Activated CD4-positive, alpha-beta T cell treated with anti-CD3 and anti-CD28 coated beads for 36 hours (primary cell): Measurements from ENCODE around the gene LIG1. TPM values are rescaled to one million over a fixed set of nuclear protein-coding genes. Genes with fewer than 3 reads are reported as not detected.

Source experiments
- ATAC-seq: fragments of 200-7000 bp; cut with Tn5 transposase; one replicate; pipeline ENCODE4 v1.10.0; 2021; ENCODE audit warnings: mild to moderate bottlenecking, moderate library complexity
- CTCF ChIA-PET: fragments of 350-600 bp; sonication (Branson Sonifier 250); formaldehyde crosslinking; loops from one replicate; lab custom pipeline; 2021; ENCODE audit warnings: antibody characterized with exemption; lab: Charles Lee
- POLR2A ChIA-PET: fragments of 350-600 bp; sonication (Branson Sonifier 250); formaldehyde crosslinking; loops from one replicate; lab custom pipeline; 2021; ENCODE audit warnings: antibody characterized with exemption, inconsistent platforms; lab: Charles Lee
- DNase-seq: peaks from one replicate; pipeline ENCODE4 v3.0.0-alpha.2; 2020
- H3K27ac Mint-ChIP-seq: one replicate; pipeline ENCODE4 v1.8.0; 2021; ENCODE audit warnings: mixed read lengths
- H3K27me3 Mint-ChIP-seq: one replicate; pipeline ENCODE4 v1.8.0; 2021; ENCODE audit warnings: mixed read lengths
- H3K36me3 Mint-ChIP-seq: one replicate; pipeline ENCODE4 v1.8.0; 2021; ENCODE audit warnings: low read depth, mixed read lengths
- H3K4me1 Mint-ChIP-seq: one replicate; pipeline ENCODE4 v1.8.0; 2021; ENCODE audit warnings: mixed read lengths
- H3K4me3 Mint-ChIP-seq: one replicate; pipeline ENCODE4 v1.8.0; 2021; ENCODE audit warnings: mild to moderate bottlenecking, moderate library complexity, mixed read lengths
- H3K9me3 Mint-ChIP-seq: one replicate; pipeline ENCODE4 v1.8.0; 2021; ENCODE audit warnings: low read depth, mixed read lengths
- intact Hi-C, 2 experiments: fragments of 100-400 bp; cut with DNase I in 1 of 2; cut with micrococcal nuclease in 1 of 2; formaldehyde crosslinking; loops; one replicate each; pipeline versions ENCODE4 v1.14.2 to v1.15.1; 2022 to 2024; cut with DNase I, micrococcal nuclease
- total RNA-seq, 2 experiments: library from RNA; stranded (reverse); gene quantifications; one replicate each; pipeline ENCODE4 v1.2.3, GENCODE V29; 2021

Gene LIG1
- total RNA-seq, 2 experiments from 2014 or later, result 193 to 194 TPM

DNA sequence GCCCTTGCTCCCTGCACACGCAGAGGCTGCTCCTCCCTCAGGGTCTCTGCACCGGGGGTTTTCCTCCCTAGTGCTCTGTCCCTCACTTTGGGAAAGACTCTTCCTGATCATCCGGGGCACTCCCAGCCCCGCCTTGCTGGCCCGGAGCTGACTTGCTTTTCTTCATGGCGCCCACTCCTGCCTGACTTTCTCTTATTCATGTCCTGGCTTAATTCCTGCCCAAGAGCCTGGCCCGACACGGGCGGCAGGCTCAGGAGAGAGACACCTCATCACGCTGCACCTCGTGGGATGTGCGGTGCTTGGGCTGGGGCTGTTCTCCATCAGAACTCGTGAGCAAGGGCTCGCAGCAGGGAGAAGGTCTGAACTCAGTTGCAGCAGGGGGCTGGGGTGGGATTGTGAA lies 47.7 kb downstream of the LIG1 start:
- H3K4me3 Mint-ChIP-seq, result no peak overlapping the region
- H3K4me1 Mint-ChIP-seq, result peaks cover 24% of the 10 kb centered on the region
- no peak for DNase-seq
- intact Hi-C loops, result no loop called here
- CTCF ChIA-PET, result no interaction called here
- POLR2A ChIA-PET, result interaction anchor here (0.6 to 1.3 kb wide), 2 partner anchors 12 to 39 kb away, joined by 5 read pairs; partner anchors contain the start of gene PLA2G4C
- H3K27me3 Mint-ChIP-seq, result no peaks in the 10 kb centered on the region
- H3K9me3 Mint-ChIP-seq, result no peaks in the 10 kb centered on the region
- ATAC-seq, result no peak
- H3K36me3 Mint-ChIP-seq, result peaks cover 66% of the 10 kb centered on the region
- H3K27ac Mint-ChIP-seq, result peak overlapping the region; percentile 70

DNA sequence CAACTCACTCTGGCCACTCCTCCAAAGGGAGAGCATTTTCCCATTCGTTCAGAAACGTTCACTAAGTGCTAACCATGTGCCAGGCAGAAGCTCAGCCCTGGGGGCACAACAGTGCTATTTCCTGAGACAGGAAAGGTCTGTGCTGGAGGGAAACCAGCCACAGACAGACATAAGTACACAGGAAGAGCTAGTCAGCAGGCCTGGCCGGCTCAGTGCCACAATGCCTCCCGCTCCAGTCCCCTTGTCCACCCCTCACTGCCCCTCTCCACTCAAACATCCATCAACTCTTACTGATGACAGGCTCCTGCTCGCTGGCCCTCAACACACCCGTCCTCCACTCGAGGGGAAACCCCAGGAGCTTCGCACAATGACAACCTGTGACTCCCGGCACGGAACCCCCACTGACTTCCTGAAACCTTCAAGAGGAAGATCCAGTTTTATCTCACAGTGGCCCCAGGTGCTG lies 48.2 kb downstream of the LIG1 start:
- H3K9me3 Mint-ChIP-seq, result no peaks in the 10 kb centered on the region
- peak; percentile 43 for DNase-seq
- peaks cover 63% of the 10 kb centered on the region for H3K36me3 Mint-ChIP-seq
- intact Hi-C loops, result no loop called here
- ATAC-seq, result peak; percentile 51
- H3K27ac Mint-ChIP-seq, result peak overlapping the region; percentile 70
- no peaks in the 10 kb centered on the region for H3K27me3 Mint-ChIP-seq
- peaks cover 24% of the 10 kb centered on the region for H3K4me1 Mint-ChIP-seq
- CTCF ChIA-PET, result no interaction called here
- POLR2A ChIA-PET, result interaction anchor here (1.3 kb wide), 1 partner anchor 12 kb away, joined by 5 read pairs; the partner anchor contains the start of gene PLA2G4C
- H3K4me3 Mint-ChIP-seq, result no peak overlapping the region

DNA sequence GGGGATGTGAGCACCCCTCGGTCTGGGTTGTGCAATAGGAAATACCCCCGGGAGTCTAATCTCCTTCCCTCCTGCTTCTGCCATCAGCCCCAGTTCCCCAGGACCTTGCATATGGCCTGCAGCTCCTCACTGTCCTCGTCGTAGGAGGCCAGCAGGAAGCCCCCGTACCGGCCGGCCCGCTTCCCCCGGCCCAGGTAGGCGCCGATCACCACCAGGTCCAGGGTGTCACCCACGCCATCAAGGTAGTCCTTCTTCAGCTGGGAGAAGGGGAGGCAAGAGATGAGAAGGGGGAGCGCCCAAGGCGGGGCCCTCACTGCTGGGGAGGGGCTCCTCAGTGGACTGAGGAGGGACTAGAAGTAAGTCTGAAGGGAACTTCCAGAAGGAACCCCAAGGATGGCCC lies 49.1 kb downstream of the LIG1 start:
- no peak overlapping the region for H3K4me3 Mint-ChIP-seq
- intact Hi-C loops, result no loop called here
- H3K9me3 Mint-ChIP-seq, result no peaks in the 10 kb centered on the region
- ATAC-seq (no peak), DNase-seq (no peak)
- CTCF ChIA-PET, result interaction anchor here (1.3 kb wide), 1 partner anchor 19 kb away, joined by 3 read pairs; no protein-coding TSS in a partner anchor
- H3K27ac Mint-ChIP-seq, result no peak overlapping the region
- H3K36me3 Mint-ChIP-seq, result peaks cover 59% of the 10 kb centered on the region
- H3K27me3 Mint-ChIP-seq, result no peaks in the 10 kb centered on the region
- peaks cover 24% of the 10 kb centered on the region for H3K4me1 Mint-ChIP-seq
- POLR2A ChIA-PET, result no interaction called here

DNA sequence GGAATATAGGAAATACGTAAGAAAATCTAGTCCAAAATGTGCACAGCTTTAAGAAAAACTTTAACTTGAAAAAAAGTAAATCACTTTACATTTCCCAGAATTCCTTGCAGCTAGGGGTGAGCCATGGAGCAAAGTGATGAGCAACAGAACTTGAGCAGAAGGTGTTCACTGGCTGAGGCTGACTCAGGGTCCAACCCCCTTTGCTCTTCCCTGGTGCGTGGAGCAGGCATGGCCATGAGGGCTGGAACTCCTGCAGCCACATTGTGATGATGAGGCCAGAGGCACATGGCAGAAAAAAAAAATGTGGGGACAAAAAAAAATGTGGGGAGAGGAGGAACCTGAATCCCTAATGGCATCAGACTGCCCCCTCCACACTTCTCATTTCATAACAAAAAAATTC lies 49.6 kb downstream of the LIG1 start:
- H3K27ac Mint-ChIP-seq, result no peak overlapping the region
- POLR2A ChIA-PET, result no interaction called here
- intact Hi-C loops, result no loop called here

DNA sequence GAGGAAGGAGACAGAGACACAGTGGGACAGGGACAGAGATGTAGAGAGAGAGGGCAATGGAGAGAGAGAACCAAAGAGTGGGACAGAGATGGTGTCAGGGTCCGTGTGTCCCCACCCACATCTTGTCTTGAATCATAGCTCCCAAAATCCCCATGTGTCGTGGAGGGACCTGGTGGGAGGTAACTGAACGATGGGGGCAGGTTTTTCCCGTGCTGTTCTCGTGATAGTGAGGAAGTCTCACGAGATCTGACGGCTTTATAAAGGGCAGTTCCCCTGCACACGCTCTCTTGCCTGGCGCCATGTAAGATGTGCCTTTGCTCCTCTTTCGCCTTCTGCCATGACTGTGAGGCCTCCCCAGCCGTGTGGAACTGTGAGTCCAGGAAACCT lies 52.0 kb downstream of the LIG1 start:
- H3K27me3 Mint-ChIP-seq, result no peaks in the 10 kb centered on the region
- POLR2A ChIA-PET, result no interaction called here
- intact Hi-C loops, result no loop called here
- CTCF ChIA-PET, result interaction anchor here (0.6 kb wide), 1 partner anchor 60 kb away, joined by 4 read pairs; no protein-coding TSS in a partner anchor
- no peaks in the 10 kb centered on the region for H3K9me3 Mint-ChIP-seq
- peak overlapping the region; percentile 42 for H3K27ac Mint-ChIP-seq
- H3K4me3 Mint-ChIP-seq, result no peak overlapping the region
- DNase-seq (no peak), ATAC-seq (no peak)
- H3K36me3 Mint-ChIP-seq, result peaks cover 48% of the 10 kb centered on the region
- peaks cover 15% of the 10 kb centered on the region for H3K4me1 Mint-ChIP-seq

More for the DNA sequence above, 49.6 kb downstream of the LIG1 start:
- Mint-ChIP-seq H3K4me3 (no peak overlapping the region), H3K9me3 (no peaks in the 10 kb centered on the region), H3K4me1 (peaks cover 24% of the 10 kb centered on the region), H3K27me3 (no peaks in the 10 kb centered on the region), H3K36me3 (peaks cover 56% of the 10 kb centered on the region)
- CTCF ChIA-PET, result interaction anchor here (0.7 to 1.3 kb wide), 2 partner anchors 19 to 155 kb away, joined by 3 read pairs; no protein-coding TSS in a partner anchor
- DNase-seq (no peak), ATAC-seq (no peak)

DNA sequence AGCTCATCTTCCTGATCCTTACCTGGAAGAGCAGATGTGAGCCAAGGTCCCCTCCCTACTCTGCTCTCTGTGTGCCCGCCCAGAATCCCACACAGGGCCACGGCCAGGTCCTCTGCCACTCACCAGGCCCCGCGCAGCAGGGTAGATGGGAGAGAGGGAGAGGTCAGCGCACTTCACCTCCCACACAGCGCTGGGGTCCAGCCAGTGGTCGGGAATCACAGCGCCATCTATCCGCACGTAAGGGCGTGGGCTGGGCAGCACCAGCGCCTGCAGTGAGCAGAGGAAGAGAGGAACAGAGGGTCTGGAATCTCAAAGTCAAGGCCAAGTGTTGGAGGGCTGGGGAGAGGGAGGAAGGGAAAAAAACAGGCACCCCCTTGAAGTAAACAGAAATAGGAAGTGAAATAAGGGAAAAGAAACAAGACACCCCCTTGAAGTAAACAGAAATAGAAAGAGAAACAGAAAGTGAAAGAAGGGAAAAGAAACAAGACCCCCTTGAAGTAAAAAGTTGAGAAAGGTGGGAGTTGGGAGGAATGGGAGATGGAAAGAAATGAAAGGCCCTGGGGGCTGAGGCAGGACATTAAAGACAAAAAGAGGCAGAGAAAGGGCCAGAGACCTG lies 52.5 kb downstream of the LIG1 start:
- peaks cover 16% of the 10 kb centered on the region for H3K4me1 Mint-ChIP-seq
- no peaks in the 10 kb centered on the region for H3K9me3 Mint-ChIP-seq
- intact Hi-C loops, result no loop called here
- no peaks in the 10 kb centered on the region for H3K27me3 Mint-ChIP-seq
- ATAC-seq, result no peak
- CTCF ChIA-PET, result no interaction called here
- H3K27ac Mint-ChIP-seq, result peak overlapping the region; percentile 42
- H3K36me3 Mint-ChIP-seq, result peaks cover 45% of the 10 kb centered on the region
- no peak overlapping the region for H3K4me3 Mint-ChIP-seq
- POLR2A ChIA-PET, result no interaction called here
- DNase-seq, result no peak

DNA sequence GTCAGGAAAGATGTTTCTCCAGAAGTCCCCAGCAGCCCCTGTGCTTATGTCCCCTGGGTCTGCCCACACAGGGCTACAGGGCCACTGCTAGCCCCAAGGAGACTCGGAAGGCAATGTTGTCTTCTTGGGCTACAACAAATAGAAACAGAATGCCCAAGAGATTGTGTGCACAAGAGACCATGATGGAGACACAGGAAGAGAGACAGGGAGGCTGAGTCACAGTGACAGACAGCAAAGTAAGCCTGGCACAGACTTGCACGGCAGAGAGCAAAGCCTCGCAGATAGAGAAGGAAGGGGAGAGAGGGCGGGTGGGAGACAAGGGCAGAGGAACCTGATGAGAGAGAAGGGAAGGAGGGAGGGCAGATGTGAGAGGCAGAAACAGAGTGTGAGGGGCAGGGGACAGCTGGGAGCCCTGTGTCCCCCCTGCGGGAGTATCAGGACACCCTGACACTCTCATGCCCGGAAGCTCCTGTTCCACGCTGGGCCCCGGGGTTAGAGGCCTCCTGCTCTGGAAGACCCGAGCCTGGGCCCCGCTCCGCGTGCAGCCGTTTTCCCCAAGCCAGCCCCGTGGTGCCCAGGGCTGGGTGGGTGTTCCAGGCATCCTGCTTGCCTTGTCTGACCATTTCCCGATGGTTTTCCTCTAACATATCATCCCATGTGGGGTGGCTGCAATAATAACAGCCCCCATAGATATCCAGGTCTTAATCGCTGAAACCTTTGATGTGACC lies 56.8 kb downstream of the LIG1 start:
- ATAC-seq, result peak; percentile 20
- POLR2A ChIA-PET, result no interaction called here
- intact Hi-C loops, result no loop called here
- no peaks in the 10 kb centered on the region for H3K9me3 Mint-ChIP-seq
- peak overlapping the region; percentile 70 for H3K27ac Mint-ChIP-seq
- CTCF ChIA-PET, result interaction anchor here (0.6 kb wide), 1 partner anchor 201 kb away, joined by 4 read pairs; no protein-coding TSS in a partner anchor
- H3K27me3 Mint-ChIP-seq, result no peaks in the 10 kb centered on the region
- peaks cover 18% of the 10 kb centered on the region for H3K4me1 Mint-ChIP-seq
- DNase-seq, result no peak
- H3K4me3 Mint-ChIP-seq, result no peak overlapping the region
- H3K36me3 Mint-ChIP-seq, result peaks cover 20% of the 10 kb centered on the region

DNA sequence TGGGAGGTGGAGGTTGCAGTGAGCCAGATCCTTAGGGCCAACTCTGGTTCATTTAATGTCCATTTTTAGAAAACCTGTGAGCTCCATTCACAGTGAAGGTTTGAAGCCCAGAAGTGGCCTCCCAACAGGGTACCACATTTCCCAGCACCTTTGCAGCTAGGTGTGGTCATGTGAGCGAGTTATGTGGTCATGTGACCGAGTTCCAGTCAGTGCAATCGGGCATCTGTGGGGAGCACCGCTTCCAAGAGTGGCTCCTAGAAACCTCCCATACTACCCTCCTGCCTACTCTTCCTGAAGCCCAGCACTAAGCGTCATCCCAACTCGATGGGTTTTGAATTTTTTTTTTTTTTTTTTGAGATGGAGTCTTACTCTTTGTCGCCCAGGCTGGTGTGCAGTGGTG lies 58.9 kb downstream of the LIG1 start:
- no peak for DNase-seq
- no peak for ATAC-seq
- Mint-ChIP-seq H3K36me3 (peaks cover 11% of the 10 kb centered on the region), H3K4me3 (peak overlapping the region; percentile 81), H3K27me3 (no peaks in the 10 kb centered on the region), H3K27ac (peak overlapping the region; percentile 47), H3K4me1 (peaks cover 20% of the 10 kb centered on the region), H3K9me3 (no peaks in the 10 kb centered on the region)
- intact Hi-C loops, result loop anchor here in 1 of 2 experiments (2.0 kb wide), 1 partner anchor 94 kb away; no protein-coding TSS in a partner anchor
- POLR2A ChIA-PET, result interaction anchor here (0.5 to 1.4 kb wide), 3 partner anchors 18 to 505 kb away, joined by 3 to 8 read pairs (median 3); no protein-coding TSS in a partner anchor
- CTCF ChIA-PET, result interaction anchor here (0.6 to 5.1 kb wide), 9 partner anchors 9 to 179 kb away, joined by 3 to 35 read pairs (median 3); no protein-coding TSS in a partner anchor

DNA sequence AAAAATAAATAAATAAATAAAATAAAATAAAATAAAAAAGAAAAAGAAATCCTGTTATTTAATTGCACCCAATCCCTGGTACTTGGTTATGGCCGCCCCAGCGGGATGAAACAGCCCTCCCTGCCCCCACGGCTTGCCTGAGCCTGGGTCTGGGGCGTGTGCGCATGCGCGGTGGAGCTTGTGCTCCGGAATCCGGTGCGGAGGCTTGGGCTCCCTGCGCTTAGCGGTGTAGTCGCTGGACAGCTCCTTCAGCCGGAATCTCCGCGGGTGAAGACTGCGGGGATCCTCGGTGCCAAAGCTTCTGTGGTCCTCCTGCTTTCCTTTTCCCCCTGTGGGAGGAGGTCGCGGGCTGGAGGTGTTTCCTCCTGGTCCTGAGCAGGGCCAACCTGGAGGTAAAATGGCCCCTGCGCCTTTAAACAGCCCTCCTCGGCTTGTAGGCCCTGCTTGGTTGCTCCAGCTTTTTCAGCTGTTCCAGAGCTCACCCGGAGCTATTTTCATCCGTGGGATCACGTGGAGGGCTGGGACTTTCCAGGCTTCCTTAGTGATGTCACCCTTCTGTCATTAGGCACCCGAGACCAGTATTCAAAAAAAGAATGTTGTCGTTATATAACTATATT lies 59.7 kb downstream of the LIG1 start, which contains the start of gene PLA2G4C:
TSS of gene PLA2G4C (minus strand) at position 468 of the 617 bp plus-strand sequence. CDS start 4,288 bp downstream, outside the sequence.
- H3K4me1 Mint-ChIP-seq, result peaks cover 20% of the 10 kb centered on the region
- H3K27me3 Mint-ChIP-seq, result no peaks in the 10 kb centered on the region
- H3K4me3 Mint-ChIP-seq, result peak within 1 kb of the TSS; percentile 81
- POLR2A ChIA-PET, result interaction anchor here (0.5 to 1.4 kb wide), 6 partner anchors 12 to 506 kb away, joined by 3 to 8 read pairs (median 4); no protein-coding TSS in a partner anchor
- DNase-seq (peak; percentile 93), ATAC-seq (peak; percentile 84)
- H3K9me3 Mint-ChIP-seq, result no peaks in the 10 kb centered on the region
- CTCF ChIA-PET, result interaction anchor here (0.6 to 5.1 kb wide), 13 partner anchors 8 to 767 kb away, joined by 3 to 35 read pairs (median 3); no protein-coding TSS in a partner anchor
- intact Hi-C loops, result loop anchor here in 1 of 2 experiments (1.0 to 2.0 kb wide), 2 partner anchors 60 to 94 kb away; partner anchors contain the start of genes LIG1 and ZSWIM9
- peak within 1 kb of the TSS; percentile 95 for H3K27ac Mint-ChIP-seq
- peaks cover 10% of the 10 kb centered on the region for H3K36me3 Mint-ChIP-seq

DNA sequence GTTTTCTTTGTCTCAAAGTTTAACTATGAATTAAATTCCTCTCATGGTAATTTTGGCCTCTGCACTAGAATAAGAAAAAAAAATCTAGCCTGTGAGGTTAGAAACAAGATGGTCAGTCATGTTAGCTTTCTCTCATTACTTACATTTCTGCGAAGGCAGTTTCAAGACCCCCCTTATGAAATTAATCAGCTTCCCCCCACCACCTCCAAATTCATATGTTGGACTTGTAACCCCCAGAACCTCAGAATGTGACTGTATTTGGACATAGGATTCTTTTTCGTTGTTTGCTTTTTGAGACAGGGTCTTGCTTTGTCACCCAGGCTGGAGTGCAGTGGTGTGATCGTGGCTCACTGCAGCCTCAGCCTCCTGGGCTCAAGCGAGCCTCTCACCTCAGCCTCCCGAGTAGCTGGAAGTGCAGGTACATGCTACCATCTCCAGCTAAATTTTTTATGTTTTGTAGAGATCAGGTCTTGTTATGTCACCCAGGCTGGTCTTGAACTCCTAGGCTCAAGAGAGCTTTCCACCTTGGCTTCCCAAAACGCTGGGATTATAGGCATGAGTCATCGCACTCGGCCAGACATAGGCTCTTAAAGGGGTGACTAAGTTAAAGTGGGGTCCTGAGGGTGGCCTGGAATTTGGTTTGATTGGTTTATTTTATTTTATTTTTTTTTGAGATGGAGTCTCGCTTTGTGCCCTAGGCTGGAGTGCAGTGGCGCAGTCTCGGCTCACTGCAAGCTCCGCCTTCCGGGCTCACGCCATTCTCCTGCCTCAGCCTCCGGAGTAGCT lies 61.0 kb downstream of the LIG1 start:
- Mint-ChIP-seq H3K27me3 (no peaks in the 10 kb centered on the region), H3K4me1 (peaks cover 20% of the 10 kb centered on the region), H3K27ac (no peak overlapping the region), H3K9me3 (no peaks in the 10 kb centered on the region), H3K4me3 (peak overlapping the region; percentile 12), H3K36me3 (peaks cover 4% of the 10 kb centered on the region)
- DNase-seq (no peak), ATAC-seq (no peak)
- POLR2A ChIA-PET, result interaction anchor here (0.7 kb wide), 1 partner anchor 146 kb away, joined by 3 read pairs; no protein-coding TSS in a partner anchor
- intact Hi-C loops, result loop anchor here in 1 of 2 experiments (5.0 kb wide), 1 partner anchor 158 kb away; no protein-coding TSS in a partner anchor
- CTCF ChIA-PET, result interaction anchor here (0.6 to 5.1 kb wide), 10 partner anchors 12 to 386 kb away, joined by 3 to 35 read pairs (median 4); partner anchors contain the start of gene ELSPBP1
